ENCODE measurements around the gene CCNL2.
"Not testable (repeated sequence)": the region's sequence is repeated elsewhere in the genome, so short reads cannot be mapped to it uniquely, and the experiment has no call there.

Gene CCNL2

DNA sequence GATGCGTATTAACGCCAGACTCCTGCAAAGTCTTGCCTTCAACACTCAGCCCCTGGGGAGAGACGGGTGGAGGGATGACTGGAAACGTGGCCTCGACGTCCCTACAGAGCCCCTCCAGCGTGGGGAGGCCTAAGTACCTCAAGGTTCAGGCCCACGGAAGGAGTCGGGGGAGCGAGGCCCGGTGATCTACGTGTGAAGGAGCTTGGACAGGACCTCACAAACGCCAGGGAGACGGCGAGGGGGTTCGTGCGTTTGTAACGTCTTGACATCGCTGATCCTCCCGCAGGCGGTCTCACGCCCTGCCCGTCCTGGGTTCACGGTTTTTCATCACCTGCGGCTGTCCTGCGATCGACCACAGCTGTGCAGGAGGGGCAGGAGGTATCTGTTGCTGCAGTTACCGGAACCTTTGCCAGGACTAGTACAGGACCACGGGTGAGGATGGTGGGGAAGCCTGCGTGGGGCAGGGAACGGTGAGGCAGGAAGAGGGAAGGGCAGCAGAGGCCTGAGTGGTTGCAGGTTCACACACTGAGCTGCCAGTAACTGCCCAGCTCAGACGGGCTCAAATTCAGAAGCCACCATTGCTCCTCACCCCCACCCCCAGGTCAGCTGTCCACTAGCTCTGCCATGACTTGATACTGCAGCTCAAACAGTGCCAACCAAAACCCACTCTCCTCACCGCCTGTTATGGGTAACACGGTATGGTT, 889 bp upstream of the CCNL2 start:
- no peak for DNase-seq (ENCODE audit: low spot score)

GRCh38 chr1:1398677-1399186, 403 bp downstream of the CCNL2 start:
- DNase-seq (ENCODE audit: low spot score): no peak

DNA sequence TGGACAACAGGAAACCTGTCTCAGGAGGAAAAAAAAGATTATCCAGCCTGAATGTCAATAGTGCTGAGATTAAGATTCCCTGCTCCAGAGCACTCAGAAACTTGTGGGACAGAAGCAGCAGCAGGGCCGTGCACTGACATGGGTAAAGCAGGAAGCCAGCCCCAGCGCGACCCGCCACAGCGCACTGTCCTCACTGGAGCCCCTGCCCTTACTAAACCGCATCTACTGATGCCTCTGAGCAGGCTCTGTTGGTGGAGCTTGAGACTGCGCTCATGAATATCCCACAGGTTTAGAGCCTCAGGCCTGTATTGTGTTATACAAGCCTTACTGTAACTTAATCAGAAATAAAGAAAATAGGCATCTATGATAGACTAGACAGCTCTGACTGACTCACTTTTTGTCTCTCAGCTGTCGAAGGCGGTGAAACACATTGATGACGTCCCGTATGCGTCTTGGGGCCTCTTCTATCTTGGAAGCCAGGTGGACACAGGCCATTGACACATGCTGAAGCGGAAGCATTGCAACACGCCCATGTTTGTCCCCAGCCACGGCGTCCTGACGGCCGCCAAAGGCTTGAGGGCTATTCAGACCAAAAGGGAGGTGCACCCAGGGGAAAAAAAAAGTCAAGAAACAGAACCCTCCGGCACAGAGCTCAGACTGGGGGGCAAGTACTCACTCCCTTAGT, 1.2 kb downstream of the CCNL2 start:
- DNase-seq (ENCODE audit: low spot score): no peak

DNA sequence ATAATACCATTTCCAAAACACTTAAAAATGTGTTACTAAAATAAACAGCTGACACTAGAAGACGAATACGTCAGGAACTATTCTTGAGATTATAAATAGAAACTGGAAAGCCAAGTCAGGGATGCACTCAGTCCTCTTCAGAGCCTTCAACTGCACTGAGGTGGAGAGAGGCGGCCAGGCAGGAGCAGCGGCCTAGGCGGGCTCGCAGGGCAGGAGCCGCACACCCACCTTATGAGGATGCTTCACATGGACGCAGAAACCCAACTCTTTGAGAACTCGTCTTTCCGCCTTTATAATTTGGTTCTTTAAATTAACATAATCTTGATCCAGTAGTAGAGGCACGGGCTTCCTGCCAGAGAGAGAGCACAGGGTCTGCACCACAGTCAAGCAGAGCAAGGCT, 4.0 kb downstream of the CCNL2 start:
- no peak for DNase-seq (ENCODE audit: low spot score)

DNA sequence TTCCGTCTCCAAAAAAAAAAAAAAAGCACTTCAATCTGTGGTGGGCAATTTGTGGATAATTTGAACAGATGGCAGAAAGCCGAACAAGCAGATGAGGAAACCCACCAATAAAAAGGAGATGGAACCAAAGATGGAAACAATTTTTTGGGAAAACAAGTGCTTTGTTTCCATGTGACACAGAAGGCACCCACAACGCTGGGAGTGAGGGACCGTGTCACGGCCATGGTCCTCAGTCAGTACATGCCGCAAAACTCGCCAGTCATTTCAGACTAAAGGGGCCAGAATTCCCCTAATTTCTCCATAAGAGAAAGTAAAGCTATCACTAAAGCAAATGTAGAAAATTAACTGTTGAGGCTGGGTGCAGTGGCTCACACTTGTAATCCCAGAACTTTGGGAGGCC, 5.0 kb downstream of the CCNL2 start:
- no peak for DNase-seq (ENCODE audit: low spot score)

- DNase-seq (ENCODE audit: low spot score): no peak
These were observed 5.7 kb downstream of the CCNL2 start for GRCh38 chr1:1393428-1393827.

- no peak for DNase-seq (ENCODE audit: low spot score)
These were observed 6.1 kb downstream of the CCNL2 start for GRCh38 chr1:1393014-1393413.

- no peak for DNase-seq (ENCODE audit: low spot score)
These were observed 7.9 kb downstream of the CCNL2 start for GRCh38 chr1:1391225-1391624.

DNA sequence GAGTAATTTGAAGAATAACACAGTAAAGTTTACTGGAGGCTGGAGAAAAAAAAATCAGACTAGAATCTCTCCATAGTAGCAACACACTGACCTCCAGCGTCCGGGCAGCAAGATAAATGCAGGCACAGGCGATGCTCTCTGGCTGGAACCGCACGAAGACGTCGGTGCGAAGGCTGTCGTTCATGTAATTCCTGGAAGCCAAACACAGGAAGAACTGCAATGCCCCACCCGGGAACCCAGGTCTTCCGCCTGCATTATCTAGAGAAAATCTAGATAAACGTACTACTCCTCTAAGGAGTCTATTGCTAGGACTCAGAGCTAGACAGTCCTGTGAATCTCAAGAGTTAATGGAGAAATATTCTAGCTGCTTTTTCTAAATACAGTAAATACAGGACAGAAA, 8.5 kb downstream of the CCNL2 start:
- DNase-seq (ENCODE audit: low spot score): no peak

DNA sequence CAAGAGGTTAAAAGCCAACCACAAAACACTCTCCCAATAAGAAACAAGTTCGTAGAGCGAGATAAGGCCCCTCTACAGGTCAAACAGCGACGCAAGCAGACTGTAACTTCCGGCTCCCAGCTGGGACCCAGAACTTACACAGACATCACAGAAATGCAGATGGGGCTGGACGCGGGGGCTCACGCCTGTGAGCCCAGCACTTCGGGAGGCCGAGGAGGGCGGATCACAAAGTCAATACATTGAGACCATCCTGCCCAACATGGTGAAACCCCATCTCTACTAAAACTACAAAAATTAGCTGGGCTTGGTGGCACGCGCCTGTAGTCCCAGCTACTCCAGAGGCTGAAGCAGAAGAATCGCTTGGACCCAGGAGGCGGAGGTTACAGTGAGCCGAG, 11.1 kb downstream of the CCNL2 start:
- no peak for DNase-seq (ENCODE audit: low spot score)

GRCh38 chr1:1387098-1388077, 11.7 kb downstream of the CCNL2 start:
- DNase-seq (ENCODE audit: low spot score): no peak

GRCh38 chr1:1385931-1386330, 13.2 kb downstream of the CCNL2 start:
- DNase-seq (ENCODE audit: low spot score): no peak

- DNase-seq (ENCODE audit: low spot score): not testable (repeated sequence)
These were observed 13.8 kb downstream of the CCNL2 start for GRCh38 chr1:1385339-1385738.

GRCh38 chr1:1381294-1381693, 17.8 kb downstream of the CCNL2 start:
- DNase-seq (ENCODE audit: low spot score): no peak

GRCh38 chr1:1380860-1381259, 18.3 kb downstream of the CCNL2 start:
- no peak for DNase-seq (ENCODE audit: low spot score)

GRCh38 chr1:1377540-1378205, 21.5 kb downstream of the CCNL2 start:
- DNase-seq (ENCODE audit: low spot score): no peak

- DNase-seq (ENCODE audit: low spot score): no peak
These were observed 22.4 kb downstream of the CCNL2 start for GRCh38 chr1:1376551-1377226.

DNA sequence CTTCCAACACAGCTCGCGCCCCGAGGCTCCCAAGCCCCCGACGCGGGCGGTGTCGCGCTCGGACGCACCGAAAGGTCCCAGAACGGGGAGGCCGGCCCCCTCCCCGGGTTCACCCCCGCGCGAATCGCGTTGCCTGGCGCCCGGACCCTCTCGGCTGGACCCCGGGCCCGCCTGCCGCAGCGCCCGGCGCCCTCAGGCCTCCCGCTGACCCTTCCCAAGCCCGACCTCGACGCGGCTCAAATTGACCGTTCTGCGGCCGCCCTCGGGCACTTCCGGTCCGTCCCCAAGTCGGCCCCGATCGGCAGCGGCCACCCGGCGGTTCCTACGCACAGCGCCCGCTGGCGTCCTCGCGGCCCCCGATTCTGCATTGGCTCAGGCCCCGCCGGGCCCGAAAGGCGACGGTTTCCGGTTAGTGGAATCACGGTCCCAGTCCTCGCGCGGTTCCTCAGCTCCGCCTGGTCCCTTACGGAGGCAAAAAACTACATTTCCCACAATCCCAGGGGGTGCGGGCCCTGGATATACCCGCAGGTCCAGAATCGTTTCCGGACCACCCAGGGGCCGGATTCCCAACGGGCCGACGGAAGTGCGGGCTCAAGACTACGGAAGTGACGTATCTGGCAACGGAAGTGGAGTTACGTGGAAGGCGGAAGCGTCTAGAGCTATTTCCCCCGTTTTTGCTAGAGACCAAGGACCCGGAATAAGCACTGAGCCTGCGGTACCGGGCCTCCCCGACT, 24.0 kb downstream of the CCNL2 start, which contains the start of gene AURKAIP1:
Gene AURKAIP1 (minus strand): TSS at position 279 of the 734 bp plus-strand sequence. CDS start 451 bp downstream, outside the sequence.
- DNase-seq (ENCODE audit: low spot score): peak; percentile 100

DNA sequence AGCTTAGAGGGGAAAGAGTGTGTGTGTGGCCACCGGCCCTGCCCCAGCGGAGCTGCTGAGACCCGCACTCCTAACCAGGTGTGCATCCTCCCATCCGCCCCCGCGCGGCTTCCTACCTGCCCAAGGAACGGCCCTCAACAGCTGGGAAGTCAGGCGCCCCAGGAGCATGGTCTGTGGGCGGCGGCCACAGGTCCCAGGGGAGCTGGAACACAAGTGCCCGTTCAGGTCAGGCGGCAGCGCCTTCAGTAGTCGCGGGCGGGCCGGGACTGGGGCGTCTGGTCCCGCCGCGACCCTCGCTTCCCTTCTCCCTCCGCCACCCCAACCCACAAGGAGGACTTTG, 24.6 kb downstream of the CCNL2 start:
- no peak for DNase-seq (ENCODE audit: low spot score)

- no peak for DNase-seq (ENCODE audit: low spot score)
These were observed 25.1 kb downstream of the CCNL2 start for GRCh38 chr1:1373815-1374588.
